Heart left ventricle (tissue), 16 donors: ENCODE measurements around the gene SLC25A43. TPM values are rescaled to one million over a fixed set of nuclear protein-coding genes. Genes with fewer than 3 reads are reported as not detected.

Source experiments
- ATAC-seq, 4 donors: fragments of 200-7000 bp; cut with Tn5 transposase; one replicate each; pipeline ENCODE4 v1.9.1; 2020 to 2022; ENCODE audit warnings: moderate library complexity in 4 of 4, mild to moderate bottlenecking in 3 of 4, moderate number of reproducible peaks in 1 of 4
- DNase-seq, 5 donors: peaks; one replicate each; pipeline ENCODE4 v3.0.0-alpha.2; 2020
- H3K27ac ChIP-seq, 12 donors: fragments of 200-600 bp; sonication (generic) in 4 of 12; one replicate each; pipeline versions ENCODE4 v1.5.0 to v1.8.0; 2016 to 2022; ENCODE audit warnings: mild to moderate bottlenecking in 2 of 12
- H3K27me3 ChIP-seq, 9 donors: fragments of 200-600 bp; sonication (generic) in 2 of 9; one replicate each; pipeline versions ENCODE4 v1.5.1 to v1.8.0; 2016 to 2022; ENCODE audit warnings: mild to moderate bottlenecking in 3 of 9
- H3K36me3 ChIP-seq, 9 donors: fragments of 200-600 bp; sonication (generic) in 2 of 9; one replicate each; pipeline versions ENCODE4 v1.5.0 to v1.8.0; 2018 to 2022; ENCODE audit warnings: mild to moderate bottlenecking in 2 of 9
- H3K4me1 ChIP-seq, 12 donors: fragments of 200-600 bp; sonication (generic) in 4 of 12; one replicate each; pipeline versions ENCODE4 v1.5.0 to v1.8.0; 2016 to 2022; ENCODE audit warnings: mild to moderate bottlenecking in 3 of 12
- H3K4me3 ChIP-seq, 12 donors: fragments of 200-600 bp; sonication (generic) in 4 of 12; one replicate each; pipeline versions ENCODE4 v1.5.0 to v1.8.0; 2017 to 2022; ENCODE audit warnings: mild to moderate bottlenecking in 9 of 12, moderate library complexity in 4 of 12
- H3K9me3 ChIP-seq, 12 donors: fragments of 200-600 bp; sonication (generic) in 4 of 12; one replicate each; pipeline versions ENCODE4 v1.5.0 to v1.8.0; 2016 to 2022; ENCODE audit warnings: mild to moderate bottlenecking in 1 of 12
- CTCF ChIP-seq, 12 donors: fragments of 200-600 bp; sonication (generic) in 4 of 12; IDR thresholded peaks; one replicate each; pipeline versions ENCODE4 v1.5.0 to v1.8.0; 2018 to 2022; ENCODE audit warnings: antibody characterized with exemption in 12 of 12, mild to moderate bottlenecking in 5 of 12
- POLR2A ChIP-seq, 2 donors: fragments of 450-650 bp; IDR thresholded peaks; one replicate each; pipeline ENCODE4 v1.6.1; 2017; ENCODE audit warnings: antibody characterized with exemption in 2 of 2, mild to moderate bottlenecking in 2 of 2, moderate library complexity in 2 of 2
- WGBS, 4 donors: extraction: QIAGEN DNeasy Blood & Tissue Kit in 2 of 4; methylation state at CpG; one replicate each; pipeline versions ENCODE4 v1.1.5 to v1.1.7; 2013 to 2018; 5-methylcytosine and 5-hydroxymethylcytosine counted together
- intact Hi-C, 10 donors: fragments of 100-400 bp; cut with DNase I; formaldehyde crosslinking; loops; one replicate each; pipeline versions ENCODE4 v1.11.1 to v1.14.2; 2022
- polyA plus RNA-seq, 2 donors: library from polyadenylated mRNA; stranded (reverse); fragments of 200-250 nt; gene quantifications; one replicate each; pipeline ENCODE4 v1.2.3, GENCODE V29; 2013
- total RNA-seq, 9 donors: library from RNA; depleted of rRNA in 2 of 9; stranded (reverse); fragments of >200 nt in 2 of 9; fragmentation: NEBNext Ultra II Directional in 3 of 9; extraction: Animal tissue kit (Norgen Biotek cat#: 25700) in 3 of 9; gene quantifications; one replicate each; pipeline versions ENCODE4 v1.1.0 to v1.2.4, GENCODE V29; 2016 to 2023
- donor health status: ischemic (EF 13 %, LVEDD 7.1; RV severe dilation, severe dysfunction).
- donor health status: healthy with polysubstance abuse.
- donor health status: DM: no; HTN: yes; CAD: no.
- donor health status: DM: no; HTN: no; CAD: no.
- donor health status: ischemic (EF 25% LVEDD 6.9; RV normal size, moderate dysfunction).
- donor health status: ischemic (EF 25% LVEDD 5.7; RV mildly dilated, moderate dysfunction).
- donor health status: healthy.
- donor health status: DM: yes; HTN: yes; CAD: no.
- donor health status: ischemic (EF 35%, LVEDD 5.7; RV mildly dilated, moderate dysfunction).
- donor health status: nonischemic (EF 11% LVEDD 7.7; RV severe dilation, severe dysfunction).
- donor health status: DM: yes; HTN: yes; CAD: no.
- donor health status: PGD.
- donor health status: ischemic (EF 29% LVEDD 5.4; RV normal size, mild dysfunction).
- donor health status: nonischemic (EF 23%, LVEDD 6.1; RV moderate dilation, normal function).

The SLC25A43 gene
- total and polyA plus RNA-seq, 11 donors: 1.7 to 7.8 (median 3.1) TPM

DNA sequence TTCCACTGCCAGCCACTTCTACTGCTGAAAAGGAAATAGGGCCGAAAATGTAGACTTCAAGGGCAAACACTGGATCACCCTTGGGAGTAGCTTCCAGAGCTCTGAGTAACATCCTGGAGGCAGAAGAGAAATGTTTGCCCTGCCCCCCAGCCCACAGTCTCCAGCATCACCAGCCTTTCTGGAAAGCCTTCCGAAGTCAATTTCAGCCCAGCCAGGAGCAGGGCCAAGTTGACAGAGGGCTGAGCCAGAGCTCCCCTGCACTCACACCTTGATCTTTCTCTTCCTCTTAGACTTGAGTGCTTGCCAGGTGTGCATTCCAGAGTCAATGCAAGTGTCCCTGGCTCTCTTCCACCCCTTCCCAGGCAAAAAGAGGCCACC is 104.3 kb downstream of the SLC25A43 start:
- ATAC-seq: peak in 2 of 4 donors; percentile 43 to 44
- intact Hi-C loops: no loop called here
- H3K27me3 ChIP-seq: no peaks in the 10 kb centered on the region
- no peak overlapping the region for H3K27ac ChIP-seq
- H3K4me3 ChIP-seq: no peak overlapping the region
- H3K36me3 ChIP-seq: no peaks in the 10 kb centered on the region
- H3K9me3 ChIP-seq: no peaks in the 10 kb centered on the region
- peaks cover 0 to 8% (median 0%) of the 10 kb centered on the region in 12 donors for H3K4me1 ChIP-seq
- 20 to 50% (median 31%) methylated on average over 2 of the region's 2 CpGs for WGBS, 4 donors
- DNase-seq: peak in 1 of 5 donors; percentile 38
- TF ChIP-seq POLR2A (IDR thresholded peaks at IDR 0.05) (no peak), CTCF (IDR thresholded peaks at IDR 0.05) (no peak)

Other genes with a start within 250 kb of the SLC25A43 start
- 10 to 100 TPM; 12.6 to 28.6 (median 17.1) TPM for gene PGRMC1, start 163.1 kb upstream of the SLC25A43 start, total RNA-seq
- gene PGRMC1, start 163.1 kb upstream of the SLC25A43 start, polyA plus RNA-seq: 10 to 100 TPM; 18.9 to 28.0 TPM
- gene SLC25A5, start 69.1 kb downstream of the SLC25A43 start, total RNA-seq: 100 to 1,000 TPM; 127 to 288 (median 176) TPM
- gene SLC25A5, start 69.1 kb downstream of the SLC25A43 start, polyA plus RNA-seq: 100 to 1,000 TPM in 1 of 2 donors, 10 to 100 TPM in 1; 48.7 to 590 TPM
- gene STEEP1, start 166.1 kb downstream of the SLC25A43 start, total RNA-seq: 10 to 100 TPM in 8 of 9 donors, 1 to 10 TPM in 1; 9.7 to 21.7 (median 16.7) TPM
- 10 to 100 TPM in 1 of 2 donors, 1 to 10 TPM in 1; 5.4 to 20.0 TPM for gene STEEP1, start 166.1 kb downstream of the SLC25A43 start, polyA plus RNA-seq
- gene UBE2A, start 175.2 kb downstream of the SLC25A43 start, total RNA-seq: 10 to 100 TPM; 37.3 to 72.4 (median 65.5) TPM
- 10 to 100 TPM; 51.5 to 86.2 TPM for gene UBE2A, start 175.2 kb downstream of the SLC25A43 start, polyA plus RNA-seq
- gene NKRF, start 207.1 kb downstream of the SLC25A43 start, total RNA-seq: 1 to 10 TPM; 3.9 to 6.0 (median 4.8) TPM
- 1 to 10 TPM; 3.1 to 4.3 TPM for gene NKRF, start 207.1 kb downstream of the SLC25A43 start, polyA plus RNA-seq